GM12891 (cell line): Measurements from ENCODE around the gene WWC2.

Source experiments
- PAX5 ChIP-seq: IDR thresholded peaks from 2 replicates; pipeline ENCODE4 v1.6.1; 2011; ENCODE audit warnings: low read length, moderate library complexity, mild to moderate bottlenecking; ENCODE audit not compliant: insufficient read depth, severe bottlenecking
- POLR2A ChIP-seq: IDR thresholded peaks from 2 replicates; pipeline ENCODE4 v1.6.1; 2011; ENCODE audit warnings: low read depth, low read length, control low read depth

DNA sequence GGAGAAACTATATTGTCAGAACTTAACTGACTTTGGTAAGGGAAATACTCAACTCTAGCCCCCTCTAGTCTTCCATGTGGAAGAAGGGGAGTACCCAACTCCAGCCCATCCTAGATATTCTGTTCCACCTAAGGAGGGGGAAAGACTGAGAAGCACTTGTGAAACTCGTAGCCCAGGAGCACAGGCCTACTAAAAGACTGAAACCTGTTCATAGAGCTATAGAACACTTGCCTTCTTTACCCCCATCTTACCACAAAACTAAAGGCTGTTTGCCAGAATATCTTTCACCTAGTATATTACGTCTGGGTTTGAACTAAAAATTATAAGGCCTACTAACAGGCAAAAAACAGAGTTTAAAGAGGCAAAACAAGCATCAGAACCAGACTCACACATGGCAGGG lies 205.5 kb downstream of the WWC2 start:
- TF ChIP-seq POLR2A = no peak
- no peak for TF ChIP-seq PAX5
